GM20431 (cell line): ENCODE results near the gene RIPK4.
"Not testable (repeated sequence)": the region's sequence is repeated elsewhere in the genome, so short reads cannot be mapped to it uniquely, and the experiment has no call there.

Source experiments
- in situ Hi-C: fragments of 300-500 bp; cut with MseI, MboI; formaldehyde crosslinking; loops from one replicate; pipeline ENCODE4 v1.15.0; 2020; ENCODE audit warnings: low sequenced_read_pairs; ENCODE audit not compliant: unreplicated experiment

The RIPK4 gene

GRCh38 chr21:41722052-41723018, 44.5 kb downstream of the RIPK4 start:
- in situ Hi-C loops: no loop called here

DNA sequence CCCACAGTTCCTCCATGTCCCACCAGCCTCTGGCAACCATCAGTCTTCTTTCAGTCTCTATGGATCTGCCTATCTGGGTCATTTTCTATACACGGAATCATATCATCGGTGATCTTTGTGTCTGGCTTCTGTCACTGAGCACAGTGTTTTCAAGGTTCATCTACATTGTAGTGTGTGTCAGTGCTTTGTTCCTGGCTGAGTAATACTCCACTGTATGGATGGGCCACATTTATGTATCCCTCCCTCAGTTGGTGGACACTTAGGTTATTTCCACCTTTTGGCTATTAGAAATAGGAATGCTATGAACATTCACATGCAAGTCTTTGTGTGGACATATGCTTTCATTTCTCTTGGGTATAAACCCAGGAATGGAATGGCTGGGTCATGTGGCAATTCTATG, 46.6 kb downstream of the RIPK4 start:
- in situ Hi-C loops: no loop called here

- in situ Hi-C loops: no loop called here
These were observed 47.2 kb downstream of the RIPK4 start for GRCh38 chr21:41719691-41720090.

DNA sequence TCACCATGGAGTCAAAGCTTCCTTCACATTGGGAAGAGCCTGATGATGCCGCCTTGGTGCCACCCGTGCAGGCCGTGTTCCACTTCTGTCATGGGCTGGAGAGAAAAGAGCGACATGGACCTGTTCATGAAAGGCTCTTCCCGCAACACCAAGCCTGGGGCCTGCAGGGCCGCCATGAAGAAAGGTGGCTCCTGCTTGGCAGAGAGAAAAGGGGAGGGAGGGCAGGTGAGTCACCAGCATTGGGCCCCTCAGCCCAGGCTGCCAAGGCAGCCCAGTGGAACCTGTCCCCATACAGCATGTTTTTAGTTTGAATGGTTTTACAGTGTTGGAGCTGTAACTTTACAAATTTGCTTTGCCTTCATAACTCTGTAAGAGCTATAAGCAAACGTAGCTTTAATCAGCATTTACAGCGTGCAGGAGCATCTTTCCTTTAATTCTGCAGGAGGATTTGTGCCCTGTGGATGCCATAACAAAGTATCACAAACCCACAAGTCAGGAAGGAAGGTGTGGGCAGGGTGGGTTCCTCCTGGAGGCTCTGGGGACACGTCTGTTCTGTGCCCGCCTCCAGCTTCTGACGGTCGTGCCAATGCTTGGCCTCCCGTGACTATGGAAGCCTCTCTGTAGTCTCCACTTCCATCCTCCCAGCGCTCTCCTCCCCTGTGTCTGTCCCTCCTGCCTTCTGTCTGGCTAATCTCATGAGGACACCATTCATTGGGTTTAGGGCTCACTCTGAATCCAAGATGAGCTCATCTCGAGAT, 49.1 kb downstream of the RIPK4 start:
- in situ Hi-C loops: no loop called here

- in situ Hi-C loops: no loop called here
These were observed 50.1 kb downstream of the RIPK4 start for GRCh38 chr21:41716751-41717150.

DNA sequence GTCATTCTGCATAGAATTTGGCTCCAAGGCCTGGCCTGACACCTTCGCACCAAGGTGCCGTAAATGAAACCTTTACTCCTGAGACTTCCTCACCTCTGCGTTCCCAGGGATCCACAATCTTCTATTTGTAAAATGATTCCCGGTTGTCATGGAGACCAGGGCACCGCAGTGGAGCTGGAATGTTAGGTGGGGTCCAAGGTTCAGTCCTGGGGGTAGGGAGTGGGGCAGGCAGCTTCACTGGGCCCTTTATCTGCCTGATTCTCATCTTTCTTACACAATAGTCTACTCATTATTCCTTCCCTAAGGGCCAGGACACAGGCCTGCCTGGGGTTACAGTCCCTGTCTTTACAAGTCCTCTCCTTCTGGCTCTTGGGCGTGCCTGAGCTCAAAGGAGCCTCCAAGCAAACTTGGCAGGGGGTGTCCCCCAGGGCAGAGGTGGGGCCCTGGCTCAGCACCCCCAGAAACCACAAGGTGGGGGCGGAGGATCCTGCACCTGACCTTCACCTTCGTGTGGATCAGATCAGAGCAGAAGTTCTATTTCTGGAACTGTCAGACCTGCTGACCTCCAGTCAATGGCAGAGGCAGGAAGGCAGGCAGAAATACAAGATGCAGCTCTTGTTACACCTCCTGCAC, 51.1 kb downstream of the RIPK4 start:
- in situ Hi-C loops: no loop called here

- in situ Hi-C loops: not testable (repeated sequence)
These were observed 52.5 kb downstream of the RIPK4 start for GRCh38 chr21:41714299-41714865.

- in situ Hi-C loops: no loop called here
These were observed 53.2 kb downstream of the RIPK4 start for GRCh38 chr21:41713495-41714281.

DNA sequence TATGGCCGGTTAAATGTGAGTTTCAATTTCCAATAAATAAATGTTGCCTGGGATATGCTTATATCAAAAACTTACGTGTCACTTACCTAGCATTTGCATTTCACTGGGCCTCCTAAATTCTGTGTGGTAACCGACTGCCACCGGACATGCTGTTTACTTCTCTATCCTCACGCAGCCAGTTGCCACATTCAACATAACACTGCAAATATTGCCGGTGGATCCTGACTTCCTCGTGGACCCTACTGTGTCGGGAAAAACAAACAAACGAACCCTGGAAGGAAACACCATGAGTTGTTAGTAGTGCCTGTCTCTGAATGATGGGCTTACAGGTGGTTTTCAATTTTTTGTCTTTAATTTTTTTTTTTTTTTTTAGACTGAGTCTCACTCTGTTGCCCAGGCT, 54.1 kb downstream of the RIPK4 start:
- in situ Hi-C loops: no loop called here

GRCh38 chr21:41712201-41712600, 54.7 kb downstream of the RIPK4 start:
- in situ Hi-C loops: no loop called here

GRCh38 chr21:41711416-41712007, 55.3 kb downstream of the RIPK4 start:
- in situ Hi-C loops: no loop called here

DNA sequence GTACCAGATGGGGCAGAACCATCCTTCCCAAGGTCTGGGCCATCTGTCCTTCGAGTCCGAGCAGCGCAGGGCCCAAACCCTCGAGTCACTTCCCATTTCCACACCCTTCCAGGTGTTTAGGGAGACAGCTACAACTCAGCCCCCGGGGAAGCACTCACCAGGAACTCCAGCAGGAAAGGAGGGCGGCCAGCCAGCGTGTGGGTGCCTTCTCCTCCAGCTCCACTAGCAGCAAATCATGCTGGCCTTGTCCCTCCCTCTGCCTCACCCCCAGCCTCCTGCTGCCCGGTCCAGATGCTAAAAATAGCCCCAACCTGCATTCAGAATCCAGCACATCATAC, 56.1 kb downstream of the RIPK4 start:
- in situ Hi-C loops: no loop called here

DNA sequence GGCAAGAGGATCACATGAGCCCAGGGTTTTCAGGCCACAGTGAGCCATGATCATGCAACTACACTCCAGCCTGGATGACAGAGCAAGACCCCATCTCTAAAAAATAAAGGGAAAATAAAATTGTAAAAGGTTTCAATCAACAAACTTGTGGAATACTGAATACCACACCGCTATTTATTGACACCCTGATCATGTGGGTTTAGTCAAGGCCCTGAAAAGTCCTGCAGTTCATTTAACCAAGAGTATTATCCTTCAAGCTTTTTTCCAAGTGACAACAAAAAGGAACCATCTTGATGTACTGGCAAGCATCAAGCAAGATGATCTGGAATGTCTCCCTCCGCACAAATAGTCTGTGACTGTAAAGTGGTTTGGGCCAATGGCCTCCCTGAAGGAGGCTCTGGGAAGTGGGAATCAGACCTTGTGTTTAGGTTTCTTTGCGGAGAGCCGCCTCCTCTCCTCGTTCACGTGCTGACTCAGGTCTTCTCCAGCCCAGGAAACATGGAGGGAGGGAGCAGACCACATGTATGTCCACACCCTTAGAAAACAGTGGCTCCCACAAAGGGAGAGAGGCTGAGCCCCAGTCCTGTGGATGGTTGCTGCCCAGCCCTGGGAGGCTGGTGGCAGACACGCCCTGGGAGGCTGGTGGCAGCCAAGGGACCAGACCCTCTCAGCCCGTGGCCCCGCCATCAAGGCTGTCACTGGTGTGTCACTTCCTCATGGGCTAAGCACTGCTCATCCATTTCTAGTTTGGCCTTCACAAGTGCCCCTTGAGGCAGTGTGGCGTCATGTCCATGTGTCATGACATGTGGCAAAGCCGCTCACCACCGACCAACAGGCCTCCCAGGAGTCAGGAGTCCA, 56.7 kb downstream of the RIPK4 start:
- in situ Hi-C loops: no loop called here

- in situ Hi-C loops: no loop called here
These were observed 57.7 kb downstream of the RIPK4 start for GRCh38 chr21:41709166-41709565.

GRCh38 chr21:41707960-41708330, 58.9 kb downstream of the RIPK4 start:
- in situ Hi-C loops: no loop called here

DNA sequence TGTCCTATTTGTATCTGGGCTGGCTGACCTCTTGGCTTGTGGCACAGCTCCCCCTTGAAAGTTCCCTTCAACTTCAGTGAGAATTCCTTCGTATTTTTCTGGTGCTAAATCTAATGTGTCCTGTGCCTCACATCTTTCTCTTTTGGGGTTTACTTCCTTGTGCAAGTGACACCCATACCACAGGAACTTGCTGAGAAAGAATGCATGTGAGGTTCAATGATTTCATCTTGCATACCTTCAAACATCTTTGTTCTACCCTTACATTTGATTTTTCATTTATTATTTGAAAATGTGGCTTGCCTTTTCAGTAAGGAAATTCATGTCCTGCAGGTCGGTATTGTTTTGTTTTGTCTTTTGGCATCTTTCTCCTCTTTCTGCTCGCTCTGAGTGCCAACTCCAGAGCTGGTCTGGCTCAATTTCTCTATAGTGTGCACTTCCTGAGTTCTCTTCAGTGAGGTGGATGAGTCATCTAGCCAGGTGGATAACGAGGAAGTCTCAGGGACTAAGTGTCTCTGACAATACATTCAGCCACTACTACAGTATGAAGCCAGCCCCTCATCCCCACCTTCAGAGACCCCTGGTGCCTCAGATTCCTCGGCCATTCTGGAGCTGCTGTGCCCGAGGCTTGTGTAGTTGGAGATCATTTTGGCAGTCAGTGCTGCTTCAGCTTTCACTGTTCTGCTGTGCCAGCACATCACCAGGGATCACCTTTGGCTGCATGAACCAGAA, 59.5 kb downstream of the RIPK4 start:
- in situ Hi-C loops: no loop called here

DNA sequence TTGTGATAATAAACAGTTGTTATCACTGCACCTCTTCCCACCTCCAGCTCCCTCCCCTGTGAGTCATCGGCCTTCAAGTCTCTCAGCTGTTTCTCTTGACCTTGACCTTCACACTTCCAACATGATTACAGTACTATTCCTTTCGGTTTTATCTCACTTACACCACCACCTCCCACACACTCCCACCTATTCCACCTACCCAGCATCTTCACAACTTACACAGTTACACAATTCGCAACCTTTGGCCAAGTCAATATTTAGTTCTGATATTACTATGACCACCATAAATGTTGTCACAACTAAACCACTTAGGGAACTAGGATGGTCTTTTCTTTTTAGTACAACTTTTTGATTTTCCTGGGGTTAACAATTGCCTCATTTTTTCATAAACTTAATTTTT, 60.2 kb downstream of the RIPK4 start:
- in situ Hi-C loops: no loop called here

- in situ Hi-C loops: no loop called here
These were observed 60.6 kb downstream of the RIPK4 start for GRCh38 chr21:41706263-41706639.
